Naive thymus-derived CD8-positive, alpha-beta T cell (primary cell): ENCODE results near the gene TNFRSF19. TPM values are rescaled to one million over a fixed set of nuclear protein-coding genes. Genes with fewer than 3 reads are reported as not detected.

Source experiments
- ATAC-seq, 2 donors: fragments of 150-1000 bp; cut with Tn5 transposase in 1 of 2; sonication (Bioruptor Pico), chemical (Tn5 transposase) in 1 of 2; 1 replicate in 1 of 2; 2 replicates in 1 of 2; pipeline ENCODE4 v1.10.0; 2021; ENCODE audit warnings: mild to moderate bottlenecking in 2 of 2, moderate library complexity in 2 of 2
- POLR2A ChIA-PET: fragments of 350-600 bp; sonication (Branson Sonifier 250); formaldehyde crosslinking; loops from one replicate; lab custom pipeline; 2021; ENCODE audit warnings: antibody characterized with exemption; lab: Charles Lee
- DNase-seq, 10 donors: peaks; one replicate each; pipeline versions ENCODE4 v3.0.0 to v3.0.0-alpha.2; 2020 to 2022
- H3K27ac Mint-ChIP-seq, 10 donors: one replicate each; pipeline ENCODE4 v1.8.0; 2020 to 2022; ENCODE audit warnings: mild to moderate bottlenecking in 10 of 10, mixed read lengths in 10 of 10, moderate library complexity in 4 of 10, inconsistent platforms in 1 of 10
- H3K27me3 Mint-ChIP-seq, 5 donors: one replicate each; pipeline ENCODE4 v1.8.0; 2021 to 2022; ENCODE audit warnings: mixed read lengths in 5 of 5
- H3K36me3 Mint-ChIP-seq, 3 donors: one replicate each; pipeline ENCODE4 v1.8.0; 2020 to 2022; ENCODE audit warnings: mixed read lengths in 3 of 3, mild to moderate bottlenecking in 2 of 3, inconsistent platforms in 1 of 3
- H3K4me1 Mint-ChIP-seq, 4 donors: one replicate each; pipeline ENCODE4 v1.8.0; 2021 to 2022; ENCODE audit warnings: mixed read lengths in 4 of 4
- H3K4me3 Mint-ChIP-seq, 10 donors: one replicate each; pipeline ENCODE4 v1.8.0; 2020 to 2022; ENCODE audit warnings: mild to moderate bottlenecking in 10 of 10, mixed read lengths in 10 of 10, moderate library complexity in 6 of 10, inconsistent platforms in 1 of 10
- H3K9me3 Mint-ChIP-seq, 9 donors: one replicate each; pipeline ENCODE4 v1.8.0; 2020 to 2022; ENCODE audit warnings: mixed read lengths in 9 of 9, mild to moderate bottlenecking in 3 of 9, inconsistent platforms in 1 of 9, moderate library complexity in 1 of 9
- polyA plus RNA-seq, 3 donors: library from polyadenylated mRNA; unstranded; fragments of 300-500 nt; fragmentation: Illumina TruSeq; gene quantifications; one replicate each; pipeline ENCODE4 v1.2.3, GENCODE V29; 2021
- total RNA-seq, 8 experiments: library from RNA in 2 of 8; stranded (reverse) in 2 of 8; gene quantifications; one replicate each; pipeline ENCODE4 v1.2.3 and lab custom pipeline; 2021 to 2026

The TNFRSF19 gene
- total and polyA plus RNA-seq, 5 experiments from 2014 or later = 0.16 TPM; not detected in 4

DNA sequence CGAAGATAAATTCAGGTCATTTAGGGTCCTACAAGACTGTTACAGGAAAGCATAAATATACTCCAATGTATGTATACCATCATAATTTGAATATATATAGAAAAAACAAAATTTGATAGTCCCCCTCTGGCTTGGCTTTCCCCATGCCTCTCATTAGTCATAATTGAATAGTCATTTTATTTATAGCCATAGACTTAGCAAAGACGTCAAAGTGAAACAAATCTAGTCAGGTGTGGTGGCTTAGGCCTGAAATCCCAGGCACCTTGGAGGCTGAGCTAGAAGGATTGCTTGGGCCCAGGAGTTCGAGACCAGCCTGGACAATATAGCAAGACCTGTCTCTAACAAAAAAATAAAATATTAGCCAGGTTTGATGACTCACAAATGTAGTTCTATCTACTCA is 141.1 kb downstream of the TNFRSF19 start:
- Mint-ChIP-seq H3K27me3 (peaks cover 0 to 15% (median 0%) of the 10 kb centered on the region in 5 donors), H3K4me1 (peaks cover 0 to 2% (median 0%) of the 10 kb centered on the region in 4 donors), H3K27ac (no peak overlapping the region), H3K36me3 (peaks cover 0 to 7% (median 0%) of the 10 kb centered on the region in 3 donors), H3K4me3 (no peak overlapping the region), H3K9me3 (peaks cover 0 to 18% (median 4%) of the 10 kb centered on the region in 9 donors)
- ATAC-seq (no peak), DNase-seq (no peak)
- POLR2A ChIA-PET = no interaction called here

DNA sequence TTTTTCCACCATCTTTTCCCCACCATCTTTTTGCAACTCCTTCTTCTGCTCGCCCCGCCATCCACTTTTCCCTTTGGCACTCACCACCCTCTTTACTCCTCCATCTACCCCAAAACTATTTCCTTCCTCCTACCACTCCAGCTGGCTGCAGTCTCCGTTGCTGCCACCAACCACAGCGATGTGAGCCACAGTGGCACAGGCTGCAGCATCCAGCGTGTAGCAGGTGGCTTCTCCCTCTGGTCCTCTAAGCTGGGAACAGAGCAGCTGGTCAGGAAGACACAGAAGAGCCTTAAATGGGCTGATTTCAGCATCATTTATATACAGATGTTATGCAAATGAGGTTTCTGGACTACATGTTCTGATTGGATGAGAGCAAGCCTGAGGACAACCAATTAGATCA is 144.5 kb downstream of the TNFRSF19 start:
- H3K4me3 Mint-ChIP-seq = no peak overlapping the region
- H3K27ac Mint-ChIP-seq = peak overlapping the region in 1 of 10 donors; percentile 30
- H3K9me3 Mint-ChIP-seq = peaks cover 0 to 18% (median 4%) of the 10 kb centered on the region in 9 donors

DNA sequence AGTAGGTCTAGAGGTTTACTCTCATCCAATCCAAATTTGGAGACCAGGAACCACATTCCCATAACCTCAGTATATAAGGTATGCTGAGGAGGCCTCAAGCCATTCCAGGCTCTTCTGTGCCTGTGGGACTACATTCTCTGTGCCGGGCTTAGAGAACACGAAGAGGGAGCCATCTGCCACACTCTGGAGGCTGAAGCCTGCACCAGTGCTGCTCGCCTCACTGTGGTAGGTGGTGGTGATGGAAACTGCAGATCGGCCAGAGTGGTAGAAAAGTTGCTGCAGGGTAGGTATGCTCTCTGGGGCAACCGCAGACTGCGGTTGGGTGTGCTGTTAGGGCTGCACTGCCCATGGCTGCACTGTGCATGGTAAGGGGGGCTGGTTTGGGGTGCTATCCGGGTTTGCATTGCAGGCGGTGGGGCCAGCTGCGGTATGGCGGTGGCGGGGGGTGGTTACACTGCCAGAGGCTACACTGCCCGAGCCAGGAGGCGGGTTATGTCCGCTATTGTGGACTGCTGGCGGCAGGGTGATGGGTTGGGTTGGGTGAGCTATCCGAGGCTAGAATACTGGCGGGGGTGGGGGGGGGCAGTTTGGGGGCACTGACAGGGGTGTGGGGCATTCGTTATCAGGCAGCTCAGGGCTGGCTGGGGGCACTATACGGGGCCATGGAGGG is 145.0 kb downstream of the TNFRSF19 start:
- no peak overlapping the region for H3K27ac Mint-ChIP-seq
- H3K27me3 Mint-ChIP-seq = peaks cover 0 to 15% (median 0%) of the 10 kb centered on the region in 5 donors
- no peak for DNase-seq
- peaks cover 0 to 7% (median 0%) of the 10 kb centered on the region in 3 donors for H3K36me3 Mint-ChIP-seq
- peaks cover 0 to 18% (median 4%) of the 10 kb centered on the region in 9 donors for H3K9me3 Mint-ChIP-seq
- POLR2A ChIA-PET = no interaction called here
- peaks cover 12 to 22% (median 15%) of the 10 kb centered on the region in 4 donors for H3K4me1 Mint-ChIP-seq
- H3K4me3 Mint-ChIP-seq = no peak overlapping the region
- ATAC-seq = no peak

More for the DNA sequence above, 144.5 kb downstream of the TNFRSF19 start:
- peaks cover 11 to 22% (median 15%) of the 10 kb centered on the region in 4 donors for H3K4me1 Mint-ChIP-seq
- H3K36me3 Mint-ChIP-seq = peaks cover 0 to 7% (median 0%) of the 10 kb centered on the region in 3 donors
- peaks cover 0 to 15% (median 0%) of the 10 kb centered on the region in 5 donors for H3K27me3 Mint-ChIP-seq
- DNase-seq (no peak), ATAC-seq (no peak)
- POLR2A ChIA-PET = no interaction called here

DNA sequence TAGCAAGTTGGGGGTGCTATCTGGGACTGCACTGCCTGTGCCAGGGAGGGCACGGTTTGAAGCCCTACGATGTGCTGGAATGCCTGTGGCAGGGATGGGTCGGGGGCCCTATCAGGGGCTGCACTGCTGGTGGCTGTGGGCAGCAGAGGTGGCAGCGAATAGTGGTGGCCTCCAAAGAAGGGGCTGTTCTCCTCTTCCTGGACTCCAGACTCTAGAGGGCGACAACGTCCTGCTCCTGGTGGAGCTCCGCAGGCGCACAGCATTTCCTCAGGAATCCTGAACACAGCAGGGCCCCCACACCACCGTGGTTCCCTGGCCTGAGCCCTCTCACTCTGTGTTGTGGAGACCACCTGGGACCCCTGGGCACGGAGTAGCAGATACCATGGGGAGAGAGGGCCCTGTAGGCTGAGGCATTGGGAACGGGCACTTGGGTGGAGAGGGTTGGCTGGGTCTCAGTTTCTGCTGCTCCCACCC is 145.6 kb downstream of the TNFRSF19 start:
- H3K27ac Mint-ChIP-seq = no peak overlapping the region
- H3K9me3 Mint-ChIP-seq = peaks cover 0 to 18% (median 4%) of the 10 kb centered on the region in 9 donors
- POLR2A ChIA-PET = no interaction called here
- no peak for DNase-seq
- H3K4me1 Mint-ChIP-seq = peaks cover 13 to 22% (median 15%) of the 10 kb centered on the region in 4 donors
- H3K27me3 Mint-ChIP-seq = peaks cover 0 to 15% (median 0%) of the 10 kb centered on the region in 5 donors
- H3K4me3 Mint-ChIP-seq = no peak overlapping the region
- peaks cover 0 to 7% (median 0%) of the 10 kb centered on the region in 3 donors for H3K36me3 Mint-ChIP-seq
- no peak for ATAC-seq

DNA sequence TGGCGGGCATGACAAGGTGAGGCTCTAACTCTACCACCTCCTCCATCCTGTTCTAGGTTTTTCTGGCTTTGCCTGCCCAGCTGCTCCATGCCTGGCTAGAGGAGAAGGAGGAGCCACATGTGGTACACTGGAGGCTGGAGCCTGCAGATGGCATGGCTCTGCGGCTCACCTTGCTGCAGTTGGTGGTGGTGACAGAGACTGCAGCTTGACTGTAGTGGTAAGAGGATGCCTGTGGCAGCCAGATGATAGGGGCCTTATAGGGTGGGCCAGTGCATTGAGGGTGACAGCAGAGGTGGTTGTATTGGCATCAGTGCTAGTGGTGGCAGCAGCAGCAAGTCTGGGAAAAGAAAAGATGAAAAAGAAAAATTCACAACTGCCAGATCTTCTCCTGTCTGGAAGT is 146.2 kb downstream of the TNFRSF19 start:
- peaks cover 13 to 22% (median 15%) of the 10 kb centered on the region in 4 donors for H3K4me1 Mint-ChIP-seq
- peaks cover 0 to 7% (median 0%) of the 10 kb centered on the region in 3 donors for H3K36me3 Mint-ChIP-seq
- H3K9me3 Mint-ChIP-seq = peaks cover 0 to 18% (median 4%) of the 10 kb centered on the region in 9 donors
- POLR2A ChIA-PET = no interaction called here
- no peak overlapping the region for H3K4me3 Mint-ChIP-seq
- peaks cover 0 to 15% (median 0%) of the 10 kb centered on the region in 5 donors for H3K27me3 Mint-ChIP-seq
- no peak for ATAC-seq
- peak overlapping the region in 2 of 10 donors; percentile 16 to 52 for H3K27ac Mint-ChIP-seq
- no peak for DNase-seq

DNA sequence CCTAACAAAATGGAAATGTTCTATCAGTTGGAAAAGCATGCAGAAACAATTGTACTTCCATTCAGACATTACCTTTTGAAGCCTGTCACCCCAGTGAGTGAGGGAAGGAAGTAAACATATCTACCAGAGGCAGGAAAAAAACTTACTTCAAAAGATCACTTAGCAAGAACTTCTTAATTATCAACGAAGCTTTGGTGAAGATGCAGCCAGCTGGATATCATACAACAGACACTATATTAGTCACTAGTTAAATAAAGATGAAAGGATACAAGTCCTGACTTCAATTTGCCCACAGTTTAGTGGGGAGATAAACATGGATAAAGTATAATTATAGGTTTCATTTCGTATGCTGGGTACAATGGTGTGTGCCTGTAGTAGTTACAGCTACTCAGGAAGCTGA is 148.8 kb downstream of the TNFRSF19 start:
- Mint-ChIP-seq H3K27me3 (peaks cover 0 to 8% (median 0%) of the 10 kb centered on the region in 5 donors), H3K4me1 (peaks cover 13 to 22% (median 15%) of the 10 kb centered on the region in 4 donors), H3K36me3 (no peaks in the 10 kb centered on the region), H3K9me3 (peaks cover 0 to 6% (median 0%) of the 10 kb centered on the region in 9 donors), H3K4me3 (peak overlapping the region in 3 of 10 donors; percentile 4 to 43 (median 19)), H3K27ac (peak overlapping the region in 7 of 10 donors; percentile 57 to 88 (median 69))
- no peak for ATAC-seq
- peak in 1 of 10 donors; percentile 8 for DNase-seq
- POLR2A ChIA-PET = no interaction called here

DNA sequence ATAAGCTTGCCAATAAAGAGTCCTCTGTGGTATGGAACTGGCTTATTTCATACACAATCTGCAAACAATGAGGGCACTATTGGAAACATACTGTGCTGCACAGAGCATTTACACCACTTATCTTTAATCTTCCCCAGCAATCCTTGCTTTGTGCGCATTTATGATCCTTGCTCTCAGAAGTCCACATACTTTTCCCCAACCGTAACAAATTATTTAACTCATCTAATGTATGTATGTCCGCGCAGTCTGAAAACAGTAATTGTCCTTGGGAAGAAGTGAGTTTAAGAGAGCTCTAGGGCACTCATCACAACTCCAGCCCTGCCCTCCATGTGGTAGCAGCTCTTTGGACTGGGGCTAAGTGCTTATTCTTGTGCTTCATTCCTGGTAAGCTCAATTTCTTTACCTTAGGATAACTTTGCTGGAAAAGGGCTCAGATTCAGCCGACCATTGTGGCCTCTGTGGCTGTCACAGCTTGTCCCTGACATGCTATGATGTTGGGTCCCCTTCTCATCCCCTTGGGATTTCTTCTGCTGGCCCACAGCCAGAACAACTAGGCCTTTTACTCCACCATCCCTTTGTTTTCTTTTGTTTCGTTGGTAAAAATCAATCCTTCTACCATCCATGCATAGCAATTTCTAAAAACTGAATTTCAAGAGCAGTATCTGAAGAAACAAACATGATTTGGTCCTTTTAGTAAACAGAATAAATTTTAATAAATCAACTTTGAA is 152.7 kb downstream of the TNFRSF19 start:
- H3K36me3 Mint-ChIP-seq = peaks cover 0 to 5% (median 4%) of the 10 kb centered on the region in 3 donors
- no peak overlapping the region for H3K4me3 Mint-ChIP-seq
- H3K4me1 Mint-ChIP-seq = peaks cover 9 to 16% (median 14%) of the 10 kb centered on the region in 4 donors
- DNase-seq (no peak), ATAC-seq (no peak)
- no peak overlapping the region for H3K27ac Mint-ChIP-seq
- POLR2A ChIA-PET = no interaction called here
- H3K9me3 Mint-ChIP-seq = no peaks in the 10 kb centered on the region
- H3K27me3 Mint-ChIP-seq = no peaks in the 10 kb centered on the region

DNA sequence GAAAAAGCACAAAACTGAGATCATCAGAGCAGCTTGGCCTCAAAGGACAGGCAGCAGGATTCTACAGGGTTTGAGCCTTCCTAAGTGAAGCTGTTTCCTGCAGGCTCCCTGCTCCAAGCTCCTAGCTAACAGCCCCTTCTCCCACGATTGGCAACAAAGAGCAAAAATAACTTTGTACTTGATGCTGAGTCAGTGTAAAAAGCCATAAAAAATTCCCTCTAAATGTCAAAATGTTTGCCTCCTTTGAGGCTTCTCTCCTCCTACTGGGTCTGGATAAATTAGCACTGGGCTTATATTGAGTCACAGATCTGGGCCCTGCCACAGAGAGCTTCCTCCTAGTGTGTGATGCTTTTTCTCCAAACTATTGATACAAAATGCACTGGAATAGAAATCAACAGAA is 153.3 kb downstream of the TNFRSF19 start:
- Mint-ChIP-seq H3K36me3 (peaks cover 0 to 9% (median 6%) of the 10 kb centered on the region in 3 donors), H3K9me3 (no peaks in the 10 kb centered on the region), H3K4me3 (no peak overlapping the region), H3K27ac (peak overlapping the region in 1 of 10 donors; percentile 12), H3K4me1 (peaks cover 7 to 11% (median 11%) of the 10 kb centered on the region in 4 donors), H3K27me3 (no peaks in the 10 kb centered on the region)
- ATAC-seq (no peak), DNase-seq (no peak)
- POLR2A ChIA-PET = no interaction called here

DNA sequence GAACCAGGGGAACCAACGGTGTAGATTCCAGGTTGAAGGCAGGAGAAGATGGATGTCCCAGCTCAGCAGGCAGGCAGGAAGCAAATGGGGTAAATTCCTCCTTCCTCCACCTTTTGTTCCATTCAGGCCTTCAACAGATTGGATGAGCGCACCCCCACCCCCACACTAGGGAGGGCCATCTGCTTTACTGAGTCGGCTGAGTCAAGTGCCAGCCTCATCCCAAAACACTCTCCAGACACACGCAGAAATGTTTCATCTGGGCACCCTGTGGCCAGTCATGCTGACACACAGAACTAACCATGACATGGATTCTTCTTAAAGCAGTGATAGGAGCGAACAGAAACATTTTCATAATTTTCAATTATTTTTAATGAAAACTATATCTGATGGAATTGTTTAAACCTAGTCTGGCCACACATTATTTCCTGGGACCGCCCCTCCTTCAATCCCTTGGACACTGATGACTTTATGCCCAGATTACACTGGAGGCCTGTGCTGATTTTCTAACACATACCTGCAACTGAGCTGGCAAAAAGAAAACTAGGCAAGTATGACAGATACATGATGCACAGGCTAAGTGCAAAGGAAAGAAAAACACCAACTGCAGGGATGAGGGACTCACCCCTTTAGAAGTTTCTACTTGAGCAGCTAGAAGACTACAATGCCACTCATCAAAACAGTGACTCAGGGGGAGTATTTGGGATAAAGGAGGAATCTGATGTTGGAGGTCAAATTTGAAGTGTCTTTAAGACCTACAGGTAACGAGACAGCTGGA is 154.2 kb downstream of the TNFRSF19 start:
- POLR2A ChIA-PET = no interaction called here
- Mint-ChIP-seq H3K27me3 (no peaks in the 10 kb centered on the region), H3K4me3 (no peak overlapping the region), H3K4me1 (peaks cover 1 to 2% (median 2%) of the 10 kb centered on the region in 4 donors), H3K9me3 (no peaks in the 10 kb centered on the region), H3K36me3 (peaks cover 0 to 18% (median 15%) of the 10 kb centered on the region in 3 donors), H3K27ac (peak overlapping the region in 2 of 10 donors; percentile 34 to 43)
- DNase-seq (no peak), ATAC-seq (no peak)

Other genes starting within 250 kb of the TNFRSF19 start
- 10 to 100 TPM; 28.4 to 31.0 TPM for gene SACS, start 136.7 kb upstream of the TNFRSF19 start, total RNA-seq
- 1 to 10 TPM; 2.1 to 3.4 (median 3.1) TPM for gene SACS, start 136.7 kb upstream of the TNFRSF19 start, polyA plus RNA-seq